Measurements from ENCODE around the gene CHST9. TPM values are rescaled to one million over a fixed set of nuclear protein-coding genes. Genes with fewer than 3 reads are reported as not detected.

Gene CHST9
- total and polyA plus RNA-seq, 2 of the 13 experiments (the other 11 are each of a cell fraction or from before 2014, with no cell fraction given): 3.2 to 9.6 TPM

DNA sequence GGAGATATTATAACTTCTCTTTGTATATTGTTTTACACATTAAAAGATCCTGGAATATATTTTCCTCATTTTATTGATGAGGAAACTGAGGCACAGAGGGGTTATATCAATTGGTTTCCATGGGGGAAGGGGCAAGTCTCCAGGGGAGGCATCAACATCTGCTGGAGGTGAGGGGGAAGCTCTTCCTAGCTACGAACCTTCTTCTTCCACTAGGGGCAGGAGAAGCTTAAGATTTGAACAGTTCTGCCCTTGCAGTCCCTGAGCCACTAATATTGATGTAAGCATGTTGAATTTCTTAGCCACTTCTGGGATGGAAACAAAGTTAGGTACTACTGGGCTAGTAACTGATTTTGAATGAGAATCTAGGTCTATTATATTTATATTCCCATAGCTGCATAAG is 179.5 kb downstream of the CHST9 start:
- peak; percentile 83 for ATAC-seq
- FAIRE-seq: no peak
- TF ChIP-seq, protein P1, sequence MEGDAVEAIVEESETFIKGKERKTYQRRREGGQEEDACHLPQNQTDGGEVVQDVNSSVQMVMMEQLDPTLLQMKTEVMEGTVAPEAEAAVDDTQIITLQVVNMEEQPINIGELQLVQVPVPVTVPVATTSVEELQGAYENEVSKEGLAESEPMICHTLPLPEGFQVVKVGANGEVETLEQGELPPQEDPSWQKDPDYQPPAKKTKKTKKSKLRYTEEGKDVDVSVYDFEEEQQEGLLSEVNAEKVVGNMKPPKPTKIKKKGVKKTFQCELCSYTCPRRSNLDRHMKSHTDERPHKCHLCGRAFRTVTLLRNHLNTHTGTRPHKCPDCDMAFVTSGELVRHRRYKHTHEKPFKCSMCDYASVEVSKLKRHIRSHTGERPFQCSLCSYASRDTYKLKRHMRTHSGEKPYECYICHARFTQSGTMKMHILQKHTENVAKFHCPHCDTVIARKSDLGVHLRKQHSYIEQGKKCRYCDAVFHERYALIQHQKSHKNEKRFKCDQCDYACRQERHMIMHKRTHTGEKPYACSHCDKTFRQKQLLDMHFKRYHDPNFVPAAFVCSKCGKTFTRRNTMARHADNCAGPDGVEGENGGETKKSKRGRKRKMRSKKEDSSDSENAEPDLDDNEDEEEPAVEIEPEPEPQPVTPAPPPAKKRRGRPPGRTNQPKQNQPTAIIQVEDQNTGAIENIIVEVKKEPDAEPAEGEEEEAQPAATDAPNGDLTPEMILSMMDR (CRISPR knock-in tag; IDR thresholded peaks at IDR 0.05): peak; percentile 43; the same call in 1 of the 2 replicates
- peak; percentile 65 for TF ChIP-seq STAG1 (CRISPR knock-in tag; IDR thresholded peaks at IDR 0.05)
- no peak for TF ChIP-seq KDM5B (CRISPR knock-in tag; IDR thresholded peaks at IDR 0.05; ENCODE audit: borderline replicate concordance)
- 62% methylated on average over 1 of the region's 1 CpG for WGBS (ENCODE audit: low lambda C conversion rate)
- CTCF ChIA-PET (ENCODE audit: low intra/inter-chr PET ratio, low total read pairs): no interaction called here
- peak; percentile 22 for DNase-seq (ENCODE audit: low spot score)
- POLR2A ChIA-PET: no interaction called here
- BruUV-seq (replicated peaks): no TSS peak
- H3K36me3 ChIP-seq (replicated peaks in 1 of 2; ENCODE audit: control insufficient read depth in 1 of 2, insufficient read depth in 2 of 2, low read length in 2 of 2): no peaks in the 10 kb centered on the region
- H2AFZ ChIP-seq (ENCODE audit: low read length): no peak overlapping the region
- no peak overlapping the region for H3K9ac ChIP-seq (ENCODE audit: insufficient read depth, low read depth, low read length)
- H3K9me3 ChIP-seq (ENCODE audit: low read length): no peaks in the 10 kb centered on the region
- no peaks in the 10 kb centered on the region for H3K4me1 ChIP-seq (ENCODE audit: insufficient read depth, low read length)
- H3K27me3 ChIP-seq (ENCODE audit: control insufficient read depth in 1 of 2, insufficient read depth in 2 of 2, low read length in 2 of 2): no peaks in the 10 kb centered on the region
- H3K4me2 ChIP-seq (ENCODE audit: low read depth, low read length): no peak overlapping the region
- in situ Hi-C loops (cut with HindIII; ENCODE audit: extremely low pct_ligation_motif_present, low pct_unique_long_range_greater_than_20kb): no loop called here
- no peak overlapping the region for H3K27ac ChIP-seq (ENCODE audit: extremely low read length, insufficient read depth, low read length)
- H3K79me2 ChIP-seq (ENCODE audit: insufficient read depth, low read length): no peaks in the 10 kb centered on the region
- no peaks in the 10 kb centered on the region for H4K20me1 ChIP-seq (ENCODE audit: insufficient read depth, low read length)
- intact Hi-C loops (cut with micrococcal nuclease; ENCODE audit: unreplicated experiment): loop anchor here (10.0 kb wide), 1 partner anchor 381 kb away; no protein-coding TSS in a partner anchor
- H3K4me3 ChIP-seq (replicated peaks in 1 of 3; ENCODE audit: insufficient read depth in 1 of 3, low read depth in 2 of 3, low read length in 3 of 3): no peak overlapping the region

DNA sequence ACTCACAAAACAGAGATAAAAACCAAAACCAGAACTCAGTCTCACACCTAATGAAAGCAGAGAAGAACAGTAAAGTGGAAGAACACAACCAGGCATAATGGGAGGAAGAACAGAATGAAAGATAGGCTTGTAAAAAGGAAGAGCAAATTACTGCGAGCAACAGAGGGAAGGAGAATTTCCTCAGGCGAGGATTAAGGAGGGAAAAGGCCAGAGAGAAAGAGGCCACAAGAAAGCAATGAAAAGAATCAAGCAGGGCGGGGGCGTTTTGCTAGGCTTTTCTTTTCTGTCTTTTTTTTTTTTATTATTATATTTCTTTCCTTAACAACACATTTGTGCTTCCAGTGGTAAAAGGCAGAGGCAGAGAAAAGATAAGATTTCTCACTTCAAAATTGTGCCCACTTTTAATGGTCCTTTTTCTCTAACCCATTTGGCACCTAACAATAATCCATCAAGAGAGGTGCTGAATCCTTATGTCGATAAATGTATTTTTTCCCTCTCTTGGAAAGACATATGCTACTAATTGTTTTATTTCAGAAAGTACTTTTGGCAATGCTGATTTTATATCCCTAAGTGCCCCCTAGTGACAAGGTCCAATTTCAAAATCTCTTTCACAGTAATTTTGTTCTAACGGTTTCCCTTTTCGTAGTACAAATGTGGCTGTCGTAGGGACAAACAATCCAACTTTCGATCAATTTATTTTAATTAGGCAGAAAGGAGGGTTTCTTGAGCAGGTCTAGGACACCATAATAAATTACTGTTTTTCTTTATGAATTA is 180.9 kb downstream of the CHST9 start:
- intact Hi-C loops (cut with micrococcal nuclease; ENCODE audit: unreplicated experiment): loop anchor here (5.0 to 10.0 kb wide), 2 partner anchors 192 to 379 kb away; no protein-coding TSS in a partner anchor
- H3K4me2 ChIP-seq (ENCODE audit: low read depth, low read length): no peak overlapping the region
- ATAC-seq: no peak

More for the DNA sequence above, 180.9 kb downstream of the CHST9 start:
- Histone ChIP-seq H4K20me1 (ENCODE audit: insufficient read depth, low read length) (no peaks in the 10 kb centered on the region), H3K4me1 (ENCODE audit: insufficient read depth, low read length) (no peaks in the 10 kb centered on the region), H3K4me3 (replicated peaks in 1 of 3; ENCODE audit: insufficient read depth in 1 of 3, low read depth in 2 of 3, low read length in 3 of 3) (no peak overlapping the region), H3K27me3 (ENCODE audit: control insufficient read depth in 1 of 2, insufficient read depth in 2 of 2, low read length in 2 of 2) (no peaks in the 10 kb centered on the region), H3K9me3 (ENCODE audit: low read length) (no peaks in the 10 kb centered on the region), H3K9ac (ENCODE audit: insufficient read depth, low read depth, low read length) (no peak overlapping the region), H3K27ac (ENCODE audit: extremely low read length, insufficient read depth, low read length) (no peak overlapping the region), H3K79me2 (ENCODE audit: insufficient read depth, low read length) (no peaks in the 10 kb centered on the region), H3K36me3 (replicated peaks in 1 of 2; ENCODE audit: control insufficient read depth in 1 of 2, insufficient read depth in 2 of 2, low read length in 2 of 2) (no peaks in the 10 kb centered on the region), H2AFZ (ENCODE audit: low read length) (no peak overlapping the region)
- ChIA-PET POLR2A (no interaction called here), CTCF (ENCODE audit: low intra/inter-chr PET ratio, low total read pairs) (no interaction called here)
- FAIRE-seq (no peak), DNase-seq (ENCODE audit: low spot score) (no peak)
- WGBS (ENCODE audit: low lambda C conversion rate): 87% methylated on average over 9 of the region's 9 CpGs
- no peak for TF ChIP-seq ZNF792 (CRISPR knock-in tag; IDR thresholded peaks at IDR 0.05)
- no peak for TF ChIP-seq SMAD1 (CRISPR knock-in tag; IDR thresholded peaks at IDR 0.05; ENCODE audit: borderline replicate concordance, low read depth)
- TF ChIP-seq, protein P1 (CRISPR knock-in tag; IDR thresholded peaks at IDR 0.05): peak; percentile 22; the same call in 1 of the 2 replicates
- TF ChIP-seq, protein P2, sequence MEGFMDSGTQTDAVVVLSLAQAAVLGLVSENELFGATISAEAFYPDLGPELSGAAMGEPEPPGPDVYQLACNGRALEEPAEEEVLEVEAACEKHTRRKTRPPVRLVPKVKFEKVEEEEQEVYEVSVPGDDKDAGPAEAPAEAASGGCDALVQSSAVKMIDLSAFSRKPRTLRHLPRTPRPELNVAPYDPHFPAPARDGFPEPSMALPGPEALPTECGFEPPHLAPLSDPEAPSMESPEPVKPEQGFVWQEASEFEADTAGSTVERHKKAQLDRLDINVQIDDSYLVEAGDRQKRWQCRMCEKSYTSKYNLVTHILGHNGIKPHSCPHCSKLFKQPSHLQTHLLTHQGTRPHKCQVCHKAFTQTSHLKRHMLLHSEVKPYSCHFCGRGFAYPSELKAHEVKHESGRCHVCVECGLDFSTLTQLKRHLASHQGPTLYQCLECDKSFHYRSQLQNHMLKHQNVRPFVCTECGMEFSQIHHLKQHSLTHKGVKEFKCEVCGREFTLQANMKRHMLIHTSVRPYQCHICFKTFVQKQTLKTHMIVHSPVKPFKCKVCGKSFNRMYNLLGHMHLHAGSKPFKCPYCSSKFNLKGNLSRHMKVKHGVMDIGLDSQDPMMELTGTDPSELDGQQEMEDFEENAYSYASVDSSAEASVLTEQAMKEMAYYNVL (CRISPR knock-in tag; IDR thresholded peaks at IDR 0.05; ENCODE audit: borderline replicate concordance): no peak
- no peak for TF ChIP-seq PAF1 (CRISPR knock-in tag; IDR thresholded peaks at IDR 0.05)
- peak; percentile 28 for TF ChIP-seq STAG1 (CRISPR knock-in tag; IDR thresholded peaks at IDR 0.05)
- in situ Hi-C loops (cut with HindIII; ENCODE audit: extremely low pct_ligation_motif_present, low pct_unique_long_range_greater_than_20kb): no loop called here
- BruUV-seq (replicated peaks): no TSS peak
